Suppressor macrophage treated with lipopolysaccharide for 4 hours (primary cell): ENCODE results near the gene VTI1A.
A peak's percentile ranks its signal among the peaks of the same experiment; 100 is the strongest.
"Not testable (repeated sequence)": the region's sequence is repeated elsewhere in the genome, so short reads cannot be mapped to it uniquely, and the experiment has no call there.

Experiments
- DNase-seq: peaks from one replicate; pipeline ENCODE4 v3.0.0-alpha.2; 2020

VTI1A gene

DNA sequence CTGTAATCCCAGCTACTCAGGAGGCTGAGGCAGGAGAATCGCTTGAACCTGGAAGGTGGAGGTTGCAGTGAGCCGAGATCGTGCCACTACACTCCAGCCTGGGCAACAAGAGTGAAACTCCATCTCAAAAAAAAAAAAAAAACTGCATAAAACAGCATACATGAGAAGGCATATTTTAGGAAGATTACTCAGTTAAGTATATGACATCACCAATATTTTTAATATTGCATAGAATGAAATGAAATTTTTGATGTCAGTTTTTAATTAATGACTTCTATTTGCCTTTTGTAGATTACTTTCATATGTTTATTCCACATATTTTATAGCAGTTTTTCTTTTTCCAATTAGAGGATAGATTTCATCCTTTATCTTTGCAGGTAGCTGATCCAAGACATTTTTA, 284.4 kb downstream of the VTI1A start:
- not testable (repeated sequence) for DNase-seq

DNA sequence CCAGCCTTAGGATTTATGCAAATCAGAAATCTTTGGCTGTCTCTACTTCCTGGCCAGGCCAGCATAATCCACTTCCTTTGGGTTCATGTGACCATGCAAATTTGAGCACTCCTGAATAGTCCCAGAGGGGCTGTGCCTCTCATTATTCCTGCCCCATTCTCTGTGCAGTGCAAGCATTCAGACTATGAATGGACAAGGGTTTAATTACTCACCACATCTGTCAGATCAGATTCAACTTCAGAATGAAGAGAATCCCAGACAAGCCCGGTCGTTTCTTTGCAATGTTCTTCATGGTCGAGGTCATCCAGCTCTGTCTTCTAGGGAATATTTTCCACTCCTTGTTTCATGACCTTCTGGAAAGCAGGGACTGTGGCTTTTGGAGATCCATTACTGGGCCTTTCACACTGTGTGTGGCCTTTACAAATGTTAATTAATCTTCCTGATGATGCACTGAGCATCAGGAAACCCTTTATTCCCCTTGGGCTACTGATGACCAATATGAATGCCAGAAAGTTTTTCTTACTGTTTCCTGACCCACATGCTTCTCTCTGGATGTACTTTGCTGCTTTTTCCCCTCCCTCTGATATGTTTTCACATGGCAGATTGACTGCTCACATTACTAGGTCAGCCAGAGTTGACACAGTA, 285.4 kb downstream of the VTI1A start:
- DNase-seq, result peak; percentile 4

DNA sequence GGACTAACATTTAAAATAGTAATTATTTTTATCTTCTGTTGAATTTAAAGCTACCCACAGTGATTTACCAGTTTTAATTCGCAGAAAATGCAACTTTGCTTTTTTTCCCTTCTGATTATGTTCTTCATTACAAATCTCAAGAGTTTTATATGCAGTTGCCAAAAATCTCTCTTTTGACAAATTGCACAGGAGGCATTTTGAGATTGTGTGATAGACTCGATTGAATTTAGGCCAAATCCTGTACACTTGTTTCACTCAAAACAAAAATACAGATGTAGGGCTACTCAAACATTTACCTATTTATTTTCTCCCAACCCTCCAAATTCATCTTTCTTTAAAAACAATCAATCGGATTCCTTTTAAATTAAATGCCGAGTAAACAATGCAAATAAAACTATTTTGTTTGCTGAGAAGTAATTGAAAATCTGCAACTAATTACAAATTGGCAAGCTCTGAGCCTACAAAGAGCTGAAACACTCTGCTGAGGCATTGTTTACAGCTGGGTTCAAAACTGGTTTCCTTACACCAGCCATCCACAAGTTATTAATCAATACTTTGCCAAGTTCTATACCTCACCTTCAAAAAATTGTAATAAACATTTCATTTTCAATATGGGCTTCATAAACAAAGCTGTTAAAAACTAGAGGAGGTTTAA, 288.2 kb downstream of the VTI1A start:
- DNase-seq, result no peak

DNA sequence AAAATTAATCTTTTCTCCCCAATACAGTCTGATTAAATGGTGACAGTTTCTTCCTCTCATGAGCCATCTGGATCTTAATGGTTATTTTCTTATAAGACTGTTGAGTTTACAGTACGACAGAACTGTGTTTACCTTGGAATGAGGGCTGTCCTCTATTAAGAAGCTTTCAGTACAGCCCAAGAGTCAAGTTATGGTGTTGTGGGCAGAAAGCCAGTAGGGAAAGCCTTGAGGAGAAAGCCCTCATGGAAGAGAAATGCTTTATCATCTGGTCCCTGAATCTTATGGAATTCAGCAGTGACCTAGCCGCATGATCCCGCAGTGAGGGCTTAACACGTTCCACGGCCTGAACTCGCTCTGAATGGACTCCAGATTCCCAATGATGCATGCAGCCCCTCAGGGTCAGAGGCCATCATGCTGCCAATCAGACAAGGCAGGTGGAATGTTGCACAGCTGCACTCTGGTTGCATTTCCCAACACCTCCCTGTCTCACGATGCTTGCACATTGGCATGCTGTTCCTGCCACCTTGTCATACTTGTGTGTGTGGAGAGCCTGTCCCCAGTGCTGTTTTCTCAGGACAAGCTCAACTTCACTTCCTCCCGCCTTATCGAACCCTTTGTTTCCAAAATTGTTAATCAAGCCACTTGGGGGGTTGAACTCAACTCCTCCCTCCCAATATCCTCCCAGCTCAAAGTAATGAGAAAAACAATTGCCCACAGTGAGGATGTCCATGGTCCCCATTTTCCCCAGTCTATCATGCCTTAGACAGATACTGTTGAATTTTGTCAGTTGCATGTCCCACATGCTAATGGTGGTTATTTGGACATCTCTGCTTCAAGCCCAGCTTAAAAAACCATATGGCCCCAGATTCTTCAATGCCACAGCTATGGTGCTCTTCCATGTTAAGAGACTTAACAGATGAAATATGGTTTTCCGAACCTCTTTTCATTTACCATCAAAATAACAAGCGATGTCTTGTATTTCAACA, 291.9 kb downstream of the VTI1A start:
- DNase-seq, result no peak

DNA sequence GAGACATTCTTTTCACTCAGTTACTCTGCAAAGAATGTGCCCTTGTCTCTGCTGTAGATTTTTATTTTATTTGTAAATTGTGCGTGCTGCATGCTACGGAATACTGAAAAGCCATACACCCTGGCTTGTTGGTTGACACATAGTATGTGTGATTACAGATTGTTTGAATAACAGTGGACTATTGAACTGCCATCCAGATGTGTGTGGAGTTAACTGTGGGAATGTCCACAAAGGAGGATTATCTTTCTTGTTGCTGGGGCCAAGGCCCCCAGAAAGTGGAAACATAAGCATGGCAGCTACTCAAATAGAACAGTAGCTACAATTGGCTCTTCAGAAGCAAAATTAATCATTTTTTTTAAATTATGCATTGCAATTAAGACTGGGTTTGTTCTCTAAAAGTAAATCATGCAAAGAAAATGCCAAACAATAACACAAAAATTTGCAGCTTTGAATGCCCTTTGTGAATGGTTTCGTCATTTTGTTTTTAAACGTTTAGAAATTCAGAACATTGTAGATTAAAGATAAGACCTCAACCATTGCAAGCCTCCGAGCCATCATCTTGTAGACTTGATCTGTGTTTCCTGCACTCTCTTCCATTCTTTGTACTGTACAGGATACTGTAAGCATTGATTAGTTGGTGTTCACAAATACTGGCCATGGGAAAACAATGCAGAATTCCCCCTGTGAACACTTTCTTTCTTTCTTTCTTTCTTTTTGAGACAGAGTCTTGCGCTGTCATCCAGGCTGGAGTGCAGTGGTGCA, 292.8 kb downstream of the VTI1A start:
- no peak for DNase-seq

DNA sequence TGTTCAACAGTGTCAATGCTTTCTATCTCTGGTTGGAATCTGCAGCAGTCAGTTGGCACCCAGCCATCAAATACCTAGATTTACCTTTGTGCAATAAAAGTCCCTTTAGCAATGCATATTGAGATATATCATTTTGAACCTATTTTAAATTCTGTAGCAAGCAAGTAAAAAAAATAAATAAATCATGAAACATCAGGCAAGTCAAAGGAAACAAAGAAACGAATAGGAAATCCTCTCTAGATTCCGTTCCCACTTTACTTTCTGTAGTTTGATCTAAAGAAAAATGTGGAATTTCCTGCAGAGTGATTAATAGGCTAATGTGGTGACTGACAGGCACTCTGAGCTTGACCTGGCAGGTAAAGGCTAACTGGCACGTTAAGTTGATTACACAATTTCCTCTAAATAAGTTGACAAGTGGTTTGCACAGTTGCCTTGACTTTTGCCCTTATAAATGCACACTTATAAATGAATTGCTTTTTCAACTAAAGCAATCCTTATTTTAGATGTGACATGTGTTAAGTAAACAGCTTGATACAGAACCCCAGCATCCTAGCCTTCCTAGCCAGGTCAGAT, 294.9 kb downstream of the VTI1A start:
- DNase-seq, result no peak

DNA sequence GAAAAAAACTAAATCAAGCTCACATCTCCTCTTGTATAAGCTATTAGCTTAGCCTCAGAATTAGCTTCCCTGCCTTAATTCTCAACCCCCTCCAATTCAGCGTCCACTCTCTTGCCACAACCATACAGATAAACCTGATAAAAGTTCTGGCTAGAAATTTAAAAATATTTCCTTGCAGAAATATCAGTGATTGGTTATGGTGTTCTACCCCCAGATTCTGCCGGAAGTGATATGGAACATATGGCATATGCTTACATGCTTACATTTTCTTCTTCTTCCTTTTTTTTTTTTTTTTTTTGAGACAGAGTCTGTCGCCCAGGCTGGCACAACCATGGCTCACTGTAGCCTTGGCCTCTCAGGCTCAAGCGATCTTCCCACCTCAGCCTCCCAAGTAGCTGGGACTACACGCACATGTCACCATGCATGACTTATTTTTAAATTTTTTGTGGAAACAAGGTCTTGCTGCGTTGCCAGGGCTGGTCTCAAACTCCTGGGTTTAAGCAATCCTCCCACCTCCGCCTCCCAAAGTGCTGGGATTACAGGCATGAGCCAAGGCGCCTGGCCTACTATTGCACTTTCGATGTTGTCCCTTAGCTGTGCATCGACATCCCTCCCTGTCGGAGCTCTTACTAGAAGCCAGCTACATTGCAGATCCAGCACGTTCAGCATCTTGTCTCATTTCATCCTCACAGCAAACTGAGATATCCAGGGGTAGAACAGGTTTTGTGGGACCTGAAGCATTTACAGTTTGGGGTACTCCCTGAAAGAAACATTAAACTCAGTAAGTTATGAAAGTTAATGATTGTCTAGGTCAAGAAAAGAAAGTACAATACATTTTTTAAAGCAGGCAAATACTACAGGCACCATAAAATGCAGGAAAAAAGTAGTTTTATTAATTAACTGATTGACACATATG, 297.4 kb downstream of the VTI1A start:
- no peak for DNase-seq

DNA sequence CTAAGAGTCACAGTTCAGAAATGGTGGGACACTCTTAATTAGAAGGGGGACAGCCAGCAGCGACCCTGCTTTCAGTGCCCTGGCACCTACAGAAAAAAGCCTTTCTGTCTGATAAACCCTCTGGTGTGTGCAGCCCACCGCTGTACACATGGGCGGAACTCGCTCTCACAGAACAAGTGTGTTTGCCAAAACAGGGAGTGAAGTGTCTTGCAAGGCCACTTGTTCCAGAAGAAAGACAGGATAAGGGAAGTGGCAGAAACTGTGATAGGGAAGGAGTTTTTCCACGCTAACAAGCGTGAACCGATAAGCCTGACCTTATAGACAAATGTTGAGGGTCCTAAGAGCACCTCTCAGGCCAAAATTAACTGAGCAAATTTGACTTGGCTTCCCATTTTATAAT, 299.3 kb downstream of the VTI1A start:
- no peak for DNase-seq

DNA sequence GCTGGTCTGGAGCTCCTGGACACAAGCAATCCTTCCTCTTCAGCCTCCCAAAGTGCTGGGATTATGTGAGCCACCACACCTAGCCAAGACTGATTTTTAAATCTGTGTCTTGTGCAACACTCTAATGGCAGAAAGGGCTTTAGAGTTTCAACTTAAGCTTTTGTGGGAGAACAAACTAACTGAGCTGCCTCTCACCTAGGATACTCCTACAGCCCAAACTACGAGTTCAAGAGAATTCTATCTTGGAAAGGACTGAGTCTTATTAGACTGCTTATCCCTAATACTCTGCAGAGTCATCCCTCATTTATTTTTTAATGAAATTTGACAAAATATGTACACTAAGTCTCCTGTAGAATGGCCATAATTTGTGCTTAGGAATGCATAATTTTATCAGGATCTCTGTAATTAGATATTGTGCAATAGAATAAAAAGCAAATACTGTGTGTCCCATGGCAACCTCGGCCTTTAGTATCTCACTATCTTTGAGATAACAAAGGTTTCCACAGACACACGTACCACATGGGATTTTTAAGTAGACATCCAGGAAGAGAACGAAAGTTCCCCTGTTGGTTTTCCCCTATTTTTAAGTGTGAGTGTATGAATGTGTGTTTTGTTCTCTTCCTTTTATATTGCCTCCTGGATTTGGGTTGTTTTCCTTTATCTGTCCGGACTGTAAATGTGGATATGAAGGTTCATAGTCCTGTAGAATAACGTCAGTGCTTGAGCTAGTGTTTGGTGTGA, 303.6 kb downstream of the VTI1A start:
- DNase-seq, result no peak

DNA sequence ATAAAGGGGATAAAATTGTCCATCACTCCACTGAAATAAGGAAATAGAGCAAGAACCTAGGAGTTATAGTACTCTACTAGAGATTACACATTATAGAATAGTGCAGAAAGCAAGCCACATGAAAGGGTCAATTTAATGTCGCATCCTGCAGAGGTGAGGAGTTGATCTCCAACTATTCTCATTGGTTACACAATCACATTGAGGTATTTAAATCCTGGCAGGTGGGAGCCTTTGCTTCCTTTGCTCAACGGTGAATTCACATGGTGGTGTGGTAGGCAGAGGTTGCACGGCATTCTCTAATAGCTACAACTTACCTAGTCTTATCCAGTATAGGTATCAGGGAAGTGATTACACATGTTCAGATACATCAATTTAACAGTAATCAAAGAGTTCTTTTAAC, 304.6 kb downstream of the VTI1A start:
- DNase-seq, result no peak

DNA sequence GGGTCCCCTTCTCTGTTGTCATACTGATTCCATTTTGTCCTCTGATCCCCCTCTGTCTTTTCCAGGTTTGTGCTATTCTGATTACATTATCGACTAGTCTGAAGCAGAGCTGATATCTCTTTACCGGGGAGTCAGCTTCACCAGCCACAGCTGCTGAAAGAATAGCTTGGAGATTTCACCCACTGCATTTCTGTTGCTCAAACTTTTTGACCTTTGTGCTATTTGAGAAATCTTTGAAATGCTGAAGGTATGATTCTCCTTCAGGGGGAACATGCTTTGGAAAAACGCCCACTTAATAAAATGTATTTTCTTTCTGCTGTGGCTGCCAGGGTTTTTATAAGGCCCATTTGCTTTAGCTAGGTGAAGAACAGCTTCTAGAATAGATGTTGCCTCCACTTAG, 305.3 kb downstream of the VTI1A start:
- DNase-seq, result no peak

DNA sequence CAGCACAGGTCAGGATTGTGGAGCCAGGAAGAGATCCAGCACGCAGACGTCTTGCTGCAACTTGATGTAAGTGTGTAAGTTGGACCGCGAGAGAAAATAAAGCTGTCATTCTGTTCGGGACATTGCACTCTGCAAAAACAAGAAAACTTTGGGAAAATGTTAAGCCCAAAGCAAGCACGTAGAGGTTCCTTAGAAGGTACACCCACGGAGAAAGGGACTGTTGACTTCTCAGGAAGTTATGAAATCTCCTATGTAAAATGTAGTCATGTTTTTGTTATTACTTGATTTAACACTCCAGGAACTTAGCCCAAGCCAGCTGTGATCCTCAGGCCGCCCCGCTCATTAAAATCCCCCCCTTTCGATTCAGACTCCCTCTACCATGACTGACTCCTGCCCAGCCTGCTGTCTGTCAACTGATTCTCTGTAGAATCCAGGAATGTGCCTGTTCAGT, 307.0 kb downstream of the VTI1A start:
- peak; percentile 48 for DNase-seq

DNA sequence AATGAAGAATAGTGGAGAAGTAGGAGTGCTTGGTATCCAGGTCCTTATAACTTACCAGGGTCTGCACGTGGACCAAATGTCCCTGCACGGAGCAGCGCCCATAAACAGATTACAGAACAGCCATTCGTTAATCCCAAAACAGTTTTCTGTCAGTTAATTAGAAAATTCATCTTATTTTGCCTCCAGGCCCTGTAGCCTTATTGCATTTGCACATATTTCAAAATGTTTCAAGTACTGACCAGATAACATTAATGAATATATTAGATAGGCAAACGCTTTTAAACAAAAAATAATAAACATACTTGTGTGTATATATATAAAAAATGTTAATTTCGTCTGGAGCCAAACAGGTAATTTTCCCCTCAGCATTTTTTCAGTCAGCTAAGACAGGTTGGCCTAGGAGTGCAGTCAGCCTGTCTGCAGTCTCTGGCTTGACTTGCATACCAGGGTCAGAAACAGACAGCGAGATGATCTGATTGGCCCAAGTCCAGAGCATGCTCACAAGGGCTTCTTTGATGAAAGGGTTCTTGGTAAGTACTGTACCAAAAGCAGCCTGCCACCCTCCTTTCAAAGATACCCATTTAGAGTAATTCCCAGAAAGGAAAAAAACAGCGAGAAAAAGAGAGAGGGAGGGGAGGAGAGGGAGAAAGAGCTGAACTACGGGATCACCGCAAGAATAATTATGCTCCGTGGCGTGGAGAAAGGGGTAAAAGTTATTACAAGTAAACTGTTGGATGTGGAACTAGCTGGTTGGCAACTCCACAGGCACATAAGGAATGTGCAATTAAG, 308.6 kb downstream of the VTI1A start:
- no peak for DNase-seq

DNA sequence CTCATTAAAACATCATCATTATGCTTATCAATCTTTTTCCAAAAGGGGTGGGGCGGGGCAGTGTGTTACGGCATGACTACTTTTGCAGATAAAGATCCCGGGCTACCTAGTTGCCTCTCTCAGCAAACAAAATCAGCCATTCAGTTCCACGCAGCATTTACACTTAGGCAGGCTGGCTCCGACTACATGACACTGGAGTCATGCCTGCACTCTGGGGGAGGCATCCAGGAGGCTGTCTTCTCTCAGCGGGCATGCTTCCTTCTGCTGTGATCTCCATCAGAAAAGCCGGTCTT, 309.2 kb downstream of the VTI1A start:
- DNase-seq, result no peak

DNA sequence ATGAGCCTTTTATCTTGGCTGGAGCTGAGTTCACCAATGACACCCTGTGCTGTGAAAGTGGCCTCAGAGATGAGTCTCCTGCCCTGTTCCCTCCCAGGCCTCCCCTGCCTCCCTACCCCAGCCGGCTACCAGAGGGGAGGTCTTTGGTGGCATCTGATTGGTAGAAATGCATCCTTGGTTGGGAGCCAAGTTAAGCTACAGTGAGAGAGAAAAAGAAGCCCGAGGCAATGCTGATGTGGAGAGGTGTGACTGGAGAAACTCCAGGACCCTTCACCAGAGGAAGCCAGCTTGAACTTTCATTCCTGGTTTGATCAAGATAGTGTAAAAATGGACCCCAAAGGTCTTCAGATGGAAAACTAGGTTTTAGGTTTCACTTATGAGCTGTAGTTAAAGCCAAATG, 311.9 kb downstream of the VTI1A start:
- DNase-seq, result no peak

DNA sequence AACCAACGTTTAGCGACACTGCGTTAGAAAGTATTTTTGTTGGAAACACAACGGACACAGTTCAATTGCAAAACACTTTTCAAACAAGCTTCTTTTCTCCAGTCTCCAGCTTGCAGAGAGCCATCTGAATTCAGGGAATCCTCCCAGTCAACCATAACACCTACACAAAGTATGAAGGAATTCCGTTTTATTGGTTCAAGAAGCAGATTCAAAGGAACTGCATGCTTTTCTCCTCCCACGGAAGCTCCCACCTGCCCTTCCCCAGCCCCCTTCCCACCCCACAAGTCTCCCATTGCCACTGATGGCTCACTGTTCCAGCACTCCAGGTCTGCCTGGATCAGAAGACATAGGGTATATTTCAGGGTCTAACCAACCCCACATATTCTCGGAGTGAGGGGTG, 312.5 kb downstream of the VTI1A start:
- DNase-seq, result no peak

DNA sequence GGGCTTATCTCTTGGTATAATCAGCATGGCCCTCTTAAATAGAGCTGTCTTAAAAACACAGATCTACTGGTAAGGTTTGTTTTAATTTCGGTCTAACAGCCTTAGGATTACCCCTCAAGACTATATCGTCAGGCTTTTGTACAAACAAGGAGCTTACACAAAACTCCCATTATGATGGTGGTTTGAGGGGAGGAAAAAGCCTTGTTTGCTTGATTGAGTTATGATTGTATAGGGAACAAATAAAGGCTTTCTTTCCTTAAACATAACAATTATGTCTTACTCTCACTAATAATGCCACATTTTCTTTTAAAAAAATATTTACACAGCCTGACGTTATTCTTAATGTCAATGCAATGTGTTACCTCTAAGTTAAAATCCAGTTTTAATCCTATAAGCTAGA, 314.2 kb downstream of the VTI1A start:
- DNase-seq, result no peak

DNA sequence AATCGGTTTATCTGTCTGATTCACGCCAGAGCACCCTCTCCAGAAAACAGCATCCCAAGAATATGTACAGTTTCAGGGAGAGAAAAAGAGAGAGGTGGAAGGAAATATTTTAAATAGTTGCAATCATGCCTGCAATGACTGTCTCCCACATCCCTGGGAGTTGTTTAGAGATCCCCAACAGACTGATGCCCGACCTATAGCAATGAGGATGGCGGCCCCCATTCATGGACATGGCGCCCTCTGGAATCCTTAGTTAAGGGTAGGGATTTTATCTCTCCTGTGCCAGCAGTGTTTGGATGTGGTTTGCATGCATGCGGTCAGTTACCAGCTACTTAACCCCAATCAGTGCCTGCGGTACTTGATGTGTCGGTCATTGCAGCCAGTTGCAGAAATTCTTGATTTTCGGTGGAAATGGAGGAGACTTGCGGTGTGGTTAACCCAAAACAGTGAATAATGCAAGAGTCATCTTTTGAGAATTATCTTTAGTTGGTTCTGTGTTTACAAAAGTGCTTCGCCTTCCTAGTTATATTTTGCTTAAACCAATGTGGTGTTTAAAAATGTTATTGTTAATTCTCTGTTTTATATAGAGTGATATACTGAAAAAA, 317.0 kb downstream of the VTI1A start:
- DNase-seq, result no peak

DNA sequence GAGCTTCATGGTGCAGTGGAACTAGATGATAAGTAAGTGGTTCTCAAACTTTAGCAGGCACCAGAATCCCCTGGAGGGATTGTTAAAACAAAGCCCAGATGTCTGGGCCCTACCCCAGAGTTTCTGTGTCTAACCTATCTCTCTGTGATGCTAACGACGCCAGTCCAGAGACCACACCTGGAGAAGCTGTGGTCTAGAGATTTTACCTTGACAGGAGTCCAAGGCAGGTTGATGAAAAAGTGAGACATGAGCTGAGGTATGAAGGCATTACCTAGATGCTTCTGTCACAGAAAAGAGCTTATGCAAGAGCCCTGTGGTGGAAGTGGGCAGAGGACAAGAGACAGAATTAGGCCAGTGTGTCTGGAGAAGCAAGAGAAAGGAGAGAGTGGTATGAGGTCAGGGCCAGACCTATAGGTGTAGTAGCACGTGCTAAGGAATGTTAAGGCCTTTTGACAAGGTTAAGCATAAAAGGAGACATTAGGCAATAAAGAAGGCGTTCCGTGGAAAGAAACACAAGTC, 318.8 kb downstream of the VTI1A start:
- no peak for DNase-seq
